Measurements from ENCODE around the gene MSS51. TPM values are rescaled to one million over a fixed set of nuclear protein-coding genes. Genes with fewer than 3 reads are reported as not detected.

Gene MSS51
- total RNA-seq, 2 donors from 2014 or later: 2.2 to 2.6 TPM

Other genes with a start within 250 kb of the MSS51 start
- 10 to 100 TPM; 16.2 to 21.4 TPM for gene DNAJC9, start 186.3 kb downstream of the MSS51 start, total RNA-seq
- 10 to 100 TPM; 32.0 to 34.4 TPM for gene MRPS16, start 180.9 kb downstream of the MSS51 start, total RNA-seq
- 1 to 10 TPM; 2.4 to 2.6 TPM for gene CFAP70, start 74.7 kb downstream of the MSS51 start, total RNA-seq
- 100 to 1,000 TPM in 1 of 2 donors, 10 to 100 TPM in 1; 94.9 to 117 TPM for gene ANXA7, start 19.5 kb downstream of the MSS51 start, total RNA-seq
- gene PPP3CB, start 62.5 kb upstream of the MSS51 start, total RNA-seq: 10 to 100 TPM; 31.8 to 37.4 TPM
- 1 to 10 TPM; 3.6 TPM for gene USP54, start 157.8 kb upstream of the MSS51 start, total RNA-seq
- not detected for gene MYOZ1, start 207.9 kb upstream of the MSS51 start, total RNA-seq
- gene SYNPO2L, start 222.5 kb upstream of the MSS51 start, total RNA-seq: under 1 TPM in 1 of 2 donors, not detected in 1; 0.08 TPM

All from T-helper 17 cell (primary cell).